GM23248 (cell line): ENCODE measurements around the gene ZBTB16.

ENCODE experiments used
- EZH2 ChIP-seq: fragments of 200-600 bp; sonication (generic); IDR thresholded peaks from 2 replicates; pipeline ENCODE4 v1.6.1; 2018; ENCODE audit warnings: antibody characterized with exemption, mild to moderate bottlenecking; ENCODE audit not compliant: insufficient read depth, poor library complexity, severe bottlenecking
- EZH2phosphoT487 ChIP-seq: fragments of 200-600 bp; sonication (generic); IDR thresholded peaks from 2 replicates; pipeline ENCODE4 v1.6.1; 2018; ENCODE audit warnings: antibody characterized with exemption, moderate library complexity, mild to moderate bottlenecking, low read depth; ENCODE audit not compliant: insufficient read depth

GRCh38 chr11:114033066-114033465 lies 26.4 kb upstream of the ZBTB16 start:
- TF ChIP-seq EZH2: no peak
- no peak for TF ChIP-seq EZH2phosphoT487
